ENCODE results near the gene KISS1R. TPM values are rescaled to one million over a fixed set of nuclear protein-coding genes. Genes with fewer than 3 reads are reported as not detected.

The KISS1R gene
- total and polyA plus RNA-seq, 2 donors (not counting 1 experiment from before 2014, with no cell fraction given): not detected

GRCh38 chr19:896999-897398 lies 20.1 kb upstream of the KISS1R start:
- no peak overlapping the region for H3K4me2 ChIP-seq (ENCODE audit: extremely low read depth, insufficient read depth, low read length)
- peaks cover 4% of the 10 kb centered on the region for H3K79me2 ChIP-seq (ENCODE audit: control insufficient read depth, insufficient read depth, low read length)
- H3K9me3 ChIP-seq (ENCODE audit: control insufficient read depth, insufficient read depth, low read depth, low read length): no peaks in the 10 kb centered on the region
- peaks cover 10% of the 10 kb centered on the region for H3K36me3 ChIP-seq (ENCODE audit: control insufficient read depth, insufficient read depth, low read length)
- H3K9ac ChIP-seq (ENCODE audit: insufficient read depth, low read length): no peak overlapping the region
- H2AFZ ChIP-seq (ENCODE audit: low read length): no peak overlapping the region
- H4K20me1 ChIP-seq (ENCODE audit: control insufficient read depth, extremely low read depth, insufficient read depth, low read length): no peaks in the 10 kb centered on the region
- H3K27ac ChIP-seq (ENCODE audit: insufficient read depth, low read length): no peak overlapping the region
- no peaks in the 10 kb centered on the region for H3K27me3 ChIP-seq (ENCODE audit: control insufficient read depth, insufficient read depth, low read length)
- H3K4me1 ChIP-seq (ENCODE audit: control insufficient read depth, extremely low read depth, insufficient read depth, low read length): no peaks in the 10 kb centered on the region
- no peak overlapping the region for H3K4me3 ChIP-seq (replicated peaks in 1 of 4; ENCODE audit: control extremely low read depth in 1 of 4, insufficient read depth in 1 of 4, low read depth in 3 of 4, low read length in 4 of 4)
- TF ChIP-seq CTCF (conservative IDR thresholded peaks at IDR 0.05 in 1 of 2, IDR thresholded peaks at IDR 0.05 in 1 of 2; ENCODE audit: low read depth in 1 of 2, low read length in 2 of 2) (no peak), EZH2 (IDR thresholded peaks at IDR 0.05; ENCODE audit: low read length, missing control alignments) (no peak)
- no peak for DNase-seq (ENCODE audit: low read depth in 2 of 2)

- TF ChIP-seq CTCF (conservative IDR thresholded peaks at IDR 0.05 in 1 of 2, IDR thresholded peaks at IDR 0.05 in 1 of 2; ENCODE audit: low read depth in 1 of 2, low read length in 2 of 2): peak in 1 of 2 donors; percentile 11
- no peak for TF ChIP-seq EZH2 (IDR thresholded peaks at IDR 0.05; ENCODE audit: low read length, missing control alignments)
- Histone ChIP-seq H3K27me3 (ENCODE audit: control insufficient read depth, insufficient read depth, low read length) (no peaks in the 10 kb centered on the region), H3K79me2 (ENCODE audit: control insufficient read depth, insufficient read depth, low read length) (no peaks in the 10 kb centered on the region)
Measured at GRCh38 chr19:897442-898039, 19.6 kb upstream of the KISS1R start.

GRCh38 chr19:898663-899062 lies 18.5 kb upstream of the KISS1R start:
- Histone ChIP-seq H3K27ac (ENCODE audit: insufficient read depth, low read length) (no peak overlapping the region), H4K20me1 (ENCODE audit: control insufficient read depth, extremely low read depth, insufficient read depth, low read length) (no peaks in the 10 kb centered on the region), H3K4me3 (replicated peaks in 1 of 4; ENCODE audit: control extremely low read depth in 1 of 4, insufficient read depth in 1 of 4, low read depth in 3 of 4, low read length in 4 of 4) (no peak overlapping the region), H3K4me1 (ENCODE audit: control insufficient read depth, extremely low read depth, insufficient read depth, low read length) (no peaks in the 10 kb centered on the region), H3K27me3 (ENCODE audit: control insufficient read depth, insufficient read depth, low read length) (no peaks in the 10 kb centered on the region), H3K79me2 (ENCODE audit: control insufficient read depth, insufficient read depth, low read length) (no peaks in the 10 kb centered on the region), H3K9ac (ENCODE audit: insufficient read depth, low read length) (no peak overlapping the region), H3K9me3 (ENCODE audit: control insufficient read depth, insufficient read depth, low read depth, low read length) (no peaks in the 10 kb centered on the region), H3K36me3 (ENCODE audit: control insufficient read depth, insufficient read depth, low read length) (peaks cover 10% of the 10 kb centered on the region), H2AFZ (ENCODE audit: low read length) (no peak overlapping the region), H3K4me2 (ENCODE audit: extremely low read depth, insufficient read depth, low read length) (no peak overlapping the region)
- TF ChIP-seq EZH2 (IDR thresholded peaks at IDR 0.05; ENCODE audit: low read length, missing control alignments): no peak
- TF ChIP-seq CTCF (conservative IDR thresholded peaks at IDR 0.05 in 1 of 2, IDR thresholded peaks at IDR 0.05 in 1 of 2; ENCODE audit: low read depth in 1 of 2, low read length in 2 of 2): no peak
- no peak for DNase-seq (ENCODE audit: low read depth in 2 of 2)

More at GRCh38 chr19:897442-898039, 19.6 kb upstream of the KISS1R start:
- no peak overlapping the region for H2AFZ ChIP-seq (ENCODE audit: low read length)
- H3K36me3 ChIP-seq (ENCODE audit: control insufficient read depth, insufficient read depth, low read length): peaks cover 10% of the 10 kb centered on the region
- DNase-seq (ENCODE audit: low read depth in 2 of 2): no peak
- H3K9ac ChIP-seq (ENCODE audit: insufficient read depth, low read length): no peak overlapping the region
- H3K4me2 ChIP-seq (ENCODE audit: extremely low read depth, insufficient read depth, low read length): no peak overlapping the region
- H3K9me3 ChIP-seq (ENCODE audit: control insufficient read depth, insufficient read depth, low read depth, low read length): no peaks in the 10 kb centered on the region
- no peak overlapping the region for H3K4me3 ChIP-seq (replicated peaks in 1 of 4; ENCODE audit: control extremely low read depth in 1 of 4, insufficient read depth in 1 of 4, low read depth in 3 of 4, low read length in 4 of 4)
- H4K20me1 ChIP-seq (ENCODE audit: control insufficient read depth, extremely low read depth, insufficient read depth, low read length): no peaks in the 10 kb centered on the region
- no peaks in the 10 kb centered on the region for H3K4me1 ChIP-seq (ENCODE audit: control insufficient read depth, extremely low read depth, insufficient read depth, low read length)
- H3K27ac ChIP-seq (ENCODE audit: insufficient read depth, low read length): no peak overlapping the region

Measured in fibroblast of lung (primary cell).